Osteoblast (primary cell): ENCODE data around the gene MRPL30. TPM values are rescaled to one million over a fixed set of nuclear protein-coding genes. Genes with fewer than 3 reads are reported as not detected.

ENCODE experiments used
- DNase-seq: peaks from one replicate; pipeline ENCODE4 v3.0.0; 2011; ENCODE audit warnings: low spot score, mixed read lengths; ENCODE audit not compliant: insufficient read length; ENCODE audit errors: missing footprints
- H2AFZ ChIP-seq: 2 replicates; pipeline ENCODE4 v1.6.0; 2011; ENCODE audit warnings: mild to moderate bottlenecking, low read length
- H3K27ac ChIP-seq: 2 replicates; pipeline ENCODE4 v1.5.1; 2011; ENCODE audit warnings: mild to moderate bottlenecking, low read depth, low read length, moderate library complexity
- H3K27me3 ChIP-seq: 2 replicates; pipeline ENCODE4 v1.6.0; 2012; ENCODE audit warnings: mild to moderate bottlenecking, control low read depth, inconsistent platforms, low read length, moderate library complexity; ENCODE audit not compliant: insufficient read depth
- H3K36me3 ChIP-seq: 2 replicates; pipeline ENCODE4 v1.5.1; 2011; ENCODE audit warnings: mild to moderate bottlenecking, low read length, control low read depth, moderate library complexity; ENCODE audit not compliant: insufficient read depth
- H3K4me1 ChIP-seq: 2 replicates; pipeline ENCODE4 v1.5.1; 2011; ENCODE audit warnings: mild to moderate bottlenecking, low read length, control low read depth, moderate library complexity; ENCODE audit not compliant: insufficient read depth
- H3K4me2 ChIP-seq: 2 replicates; pipeline ENCODE4 v1.6.0; 2011; ENCODE audit warnings: mild to moderate bottlenecking, low read length; ENCODE audit not compliant: insufficient read depth
- H3K4me3 ChIP-seq: fragments of 200-600 bp; sonication (generic); 3 replicates; pipeline ENCODE4 v1.5.1; 2012; ENCODE audit warnings: mild to moderate bottlenecking, low read length, inconsistent platforms; ENCODE audit not compliant: insufficient read depth
- H3K79me2 ChIP-seq: 2 replicates; pipeline ENCODE4 v1.6.0; 2012; ENCODE audit warnings: mild to moderate bottlenecking, low read length, control low read depth, inconsistent platforms; ENCODE audit not compliant: insufficient read depth
- H3K9me3 ChIP-seq: 2 replicates; pipeline ENCODE4 v1.5.1; 2011; ENCODE audit warnings: low read depth, low read length, control low read depth
- H4K20me1 ChIP-seq: 2 replicates; pipeline ENCODE4 v1.6.0; 2012; ENCODE audit warnings: mild to moderate bottlenecking, low read length, control low read depth; ENCODE audit not compliant: insufficient read depth
- CTCF ChIP-seq: IDR thresholded peaks from 2 replicates; pipeline ENCODE4 v1.5.1; 2011; ENCODE audit warnings: mild to moderate bottlenecking, low read depth, low read length, moderate library complexity; ENCODE audit errors: extremely low read depth
- total RNA-seq: library from RNA; depleted of rRNA; stranded (reverse); fragments of >200 nt; gene quantifications from 2 replicates; pipeline ENCODE4 v1.2.3, GENCODE V29; 2012

Gene MRPL30
- total RNA-seq, 1 donor = 41.6 TPM

- H3K4me1 ChIP-seq = peaks cover 15% of the 10 kb centered on the region
- H3K4me2 ChIP-seq = no peak overlapping the region
- no peaks in the 10 kb centered on the region for H3K27me3 ChIP-seq
- no peaks in the 10 kb centered on the region for H3K9me3 ChIP-seq
- no peak for DNase-seq
- H3K36me3 ChIP-seq = peaks cover 3% of the 10 kb centered on the region
- H3K27ac ChIP-seq = no peak overlapping the region
- no peak overlapping the region for H3K4me3 ChIP-seq
- H3K79me2 ChIP-seq = peaks cover 18% of the 10 kb centered on the region
- no peaks in the 10 kb centered on the region for H4K20me1 ChIP-seq
- no peak for TF ChIP-seq CTCF
- no peak overlapping the region for H2AFZ ChIP-seq
Measured at GRCh38 chr2:99158599-99158998, 22.4 kb upstream of the MRPL30 start.

- no peak overlapping the region for H3K4me3 ChIP-seq
- no peak overlapping the region for H3K4me2 ChIP-seq
- TF ChIP-seq CTCF = no peak
- H3K36me3 ChIP-seq = peaks cover 3% of the 10 kb centered on the region
- no peaks in the 10 kb centered on the region for H3K27me3 ChIP-seq
- H4K20me1 ChIP-seq = no peaks in the 10 kb centered on the region
- no peak overlapping the region for H3K27ac ChIP-seq
- H3K79me2 ChIP-seq = peaks cover 9% of the 10 kb centered on the region
- no peaks in the 10 kb centered on the region for H3K9me3 ChIP-seq
- no peak overlapping the region for H2AFZ ChIP-seq
- peaks cover 7% of the 10 kb centered on the region for H3K4me1 ChIP-seq
- DNase-seq = no peak
Measured at GRCh38 chr2:99159594-99159993, 21.4 kb upstream of the MRPL30 start.

- TF ChIP-seq CTCF = no peak
- Histone ChIP-seq H3K4me3 (no peak overlapping the region), H3K27ac (no peak overlapping the region), H3K36me3 (peaks cover 40% of the 10 kb centered on the region), H3K79me2 (no peaks in the 10 kb centered on the region), H3K4me2 (no peak overlapping the region), H3K4me1 (no peaks in the 10 kb centered on the region), H2AFZ (no peak overlapping the region), H4K20me1 (no peaks in the 10 kb centered on the region), H3K27me3 (no peaks in the 10 kb centered on the region), H3K9me3 (no peaks in the 10 kb centered on the region)
- DNase-seq = no peak
Measured at GRCh38 chr2:99166218-99166617, 14.8 kb upstream of the MRPL30 start.

GRCh38 chr2:99169534-99169933 lies 11.4 kb upstream of the MRPL30 start:
- DNase-seq = no peak

More at GRCh38 chr2:99169534-99169933, 11.4 kb upstream of the MRPL30 start:
- Histone ChIP-seq H3K36me3 (peaks cover 48% of the 10 kb centered on the region), H3K4me2 (no peak overlapping the region), H3K27ac (no peak overlapping the region), H3K27me3 (no peaks in the 10 kb centered on the region), H4K20me1 (no peaks in the 10 kb centered on the region), H3K4me3 (no peak overlapping the region), H3K4me1 (no peaks in the 10 kb centered on the region), H3K79me2 (no peaks in the 10 kb centered on the region), H2AFZ (no peak overlapping the region), H3K9me3 (no peaks in the 10 kb centered on the region)
- no peak for TF ChIP-seq CTCF
